ENCODE measurements around the gene FHIT. TPM values are rescaled to one million over a fixed set of nuclear protein-coding genes. Genes with fewer than 3 reads are reported as not detected.
A peak's percentile ranks its signal among the peaks of the same experiment; 100 is the strongest.

Gene FHIT
- total RNA-seq, 4 donors from 2014 or later = 5.0 to 15.3 (median 8.3) TPM

GRCh38 chr3:59865351-59865750 is 1385.9 kb downstream of the FHIT start:
- TF ChIP-seq CTCF (IDR thresholded peaks at IDR 0.05) = no peak
- no peak for TF ChIP-seq POLR2A (IDR thresholded peaks at IDR 0.05)
- 67 to 78% methylated on average over 4 of the region's 4 CpGs for WGBS, 2 donors
- H3K4me3 ChIP-seq (ENCODE audit: low read depth, poor library complexity, severe bottlenecking) = no peak overlapping the region
- intact Hi-C loops (cut with DNase I; ENCODE audit: low total_unique reads) = loop anchor here (10.0 kb wide), 2 partner anchors 291 to 641 kb away; no protein-coding TSS in a partner anchor
- DNase-seq (ENCODE audit: low spot score in 2 of 2) = no peak

GRCh38 chr3:59862686-59863085 is 1388.6 kb downstream of the FHIT start:
- DNase-seq (ENCODE audit: low spot score in 2 of 2) = no peak
- no peak for TF ChIP-seq CTCF (IDR thresholded peaks at IDR 0.05)
- no peak for TF ChIP-seq POLR2A (IDR thresholded peaks at IDR 0.05)
- intact Hi-C loops (cut with DNase I; ENCODE audit: low total_unique reads) = loop anchor here (10.0 kb wide), 2 partner anchors 288 to 638 kb away; no protein-coding TSS in a partner anchor
- 84 to 88% methylated on average over 6 of the region's 6 CpGs for WGBS, 2 donors
- no peak overlapping the region for H3K4me3 ChIP-seq (ENCODE audit: low read depth, poor library complexity, severe bottlenecking)

GRCh38 chr3:59857589-59858346 is 1393.5 kb downstream of the FHIT start:
- peak; percentile 73 to 95 for DNase-seq (ENCODE audit: low spot score in 2 of 2)
- TF ChIP-seq CTCF (IDR thresholded peaks at IDR 0.05) = peak in 1 of 3 donors; percentile 37
- TF ChIP-seq POLR2A (IDR thresholded peaks at IDR 0.05) = no peak
- H3K4me3 ChIP-seq (ENCODE audit: low read depth, poor library complexity, severe bottlenecking) = no peak overlapping the region
- 28 to 32% methylated on average over 7 of the region's 7 CpGs for WGBS, 2 donors
- intact Hi-C loops (cut with DNase I; ENCODE audit: low total_unique reads) = no loop called here

- no peak overlapping the region for H3K4me3 ChIP-seq (ENCODE audit: low read depth, poor library complexity, severe bottlenecking)
- 77 to 79% methylated on average over 7 of the region's 7 CpGs for WGBS, 2 donors
- no peak for DNase-seq (ENCODE audit: low spot score in 2 of 2)
- intact Hi-C loops (cut with DNase I; ENCODE audit: low total_unique reads) = no loop called here
- no peak for TF ChIP-seq CTCF (IDR thresholded peaks at IDR 0.05)
- no peak for TF ChIP-seq POLR2A (IDR thresholded peaks at IDR 0.05)
Measured at GRCh38 chr3:59856934-59857460, 1394.3 kb downstream of the FHIT start.

- DNase-seq (ENCODE audit: low spot score in 2 of 2) = no peak
- intact Hi-C loops (cut with DNase I; ENCODE audit: low total_unique reads) = no loop called here
- TF ChIP-seq CTCF (IDR thresholded peaks at IDR 0.05) (no peak), POLR2A (IDR thresholded peaks at IDR 0.05) (no peak)
- 64 to 70% methylated on average over 12 of the region's 12 CpGs for WGBS, 2 donors
- H3K4me3 ChIP-seq (ENCODE audit: low read depth, poor library complexity, severe bottlenecking) = no peak overlapping the region
Measured at GRCh38 chr3:59854061-59854709, 1397.1 kb downstream of the FHIT start.
